ENCODE results near the gene DHX29. TPM values are rescaled to one million over a fixed set of nuclear protein-coding genes. Genes with fewer than 3 reads are reported as not detected.

The DHX29 gene
- total RNA-seq, 1 donor from 2014 or later, result 21.6 TPM

- DNase-seq (ENCODE audit: low read depth), result no peak
- Histone ChIP-seq H3K27me3 (ENCODE audit: control insufficient read depth, insufficient read depth, low read length) (no peaks in the 10 kb centered on the region), H3K4me3 (ENCODE audit: low read depth, low read length) (no peak overlapping the region), H3K36me3 (ENCODE audit: control insufficient read depth, insufficient read depth, low read length) (no peaks in the 10 kb centered on the region)
- peak; percentile 78 for TF ChIP-seq CTCF (IDR thresholded peaks at IDR 0.05; ENCODE audit: insufficient read depth, low read length, poor library complexity, severe bottlenecking)
Observed at GRCh38 chr5:55344392-55344992, 37.0 kb upstream of the DHX29 start.

GRCh38 chr5:55343609-55344008, 36.1 kb upstream of the DHX29 start:
- DNase-seq (ENCODE audit: low read depth), result no peak
- Histone ChIP-seq H3K36me3 (ENCODE audit: control insufficient read depth, insufficient read depth, low read length) (no peaks in the 10 kb centered on the region), H3K4me3 (ENCODE audit: low read depth, low read length) (no peak overlapping the region), H3K27me3 (ENCODE audit: control insufficient read depth, insufficient read depth, low read length) (no peaks in the 10 kb centered on the region)
- TF ChIP-seq CTCF (IDR thresholded peaks at IDR 0.05; ENCODE audit: insufficient read depth, low read length, poor library complexity, severe bottlenecking), result no peak

- H3K4me3 ChIP-seq (ENCODE audit: low read depth, low read length), result no peak overlapping the region
- no peaks in the 10 kb centered on the region for H3K36me3 ChIP-seq (ENCODE audit: control insufficient read depth, insufficient read depth, low read length)
- no peak for TF ChIP-seq CTCF (IDR thresholded peaks at IDR 0.05; ENCODE audit: insufficient read depth, low read length, poor library complexity, severe bottlenecking)
- DNase-seq (ENCODE audit: low read depth), result no peak
- H3K27me3 ChIP-seq (ENCODE audit: control insufficient read depth, insufficient read depth, low read length), result no peaks in the 10 kb centered on the region
Observed at GRCh38 chr5:55343107-55343506, 35.6 kb upstream of the DHX29 start.

- Histone ChIP-seq H3K36me3 (ENCODE audit: control insufficient read depth, insufficient read depth, low read length) (no peaks in the 10 kb centered on the region), H3K4me3 (ENCODE audit: low read depth, low read length) (no peak overlapping the region), H3K27me3 (ENCODE audit: control insufficient read depth, insufficient read depth, low read length) (no peaks in the 10 kb centered on the region)
- no peak for DNase-seq (ENCODE audit: low read depth)
- TF ChIP-seq CTCF (IDR thresholded peaks at IDR 0.05; ENCODE audit: insufficient read depth, low read length, poor library complexity, severe bottlenecking), result no peak
Observed at GRCh38 chr5:55338810-55339243, 31.3 kb upstream of the DHX29 start.

- no peaks in the 10 kb centered on the region for H3K27me3 ChIP-seq (ENCODE audit: control insufficient read depth, insufficient read depth, low read length)
- no peak for TF ChIP-seq CTCF (IDR thresholded peaks at IDR 0.05; ENCODE audit: insufficient read depth, low read length, poor library complexity, severe bottlenecking)
- no peak for DNase-seq (ENCODE audit: low read depth)
- no peaks in the 10 kb centered on the region for H3K36me3 ChIP-seq (ENCODE audit: control insufficient read depth, insufficient read depth, low read length)
- no peak overlapping the region for H3K4me3 ChIP-seq (ENCODE audit: low read depth, low read length)
Observed at GRCh38 chr5:55338092-55338613, 30.7 kb upstream of the DHX29 start.

GRCh38 chr5:55333811-55334210, 26.3 kb upstream of the DHX29 start:
- DNase-seq (ENCODE audit: low read depth), result no peak
- no peaks in the 10 kb centered on the region for H3K36me3 ChIP-seq (ENCODE audit: control insufficient read depth, insufficient read depth, low read length)
- no peak for TF ChIP-seq CTCF (IDR thresholded peaks at IDR 0.05; ENCODE audit: insufficient read depth, low read length, poor library complexity, severe bottlenecking)

More at GRCh38 chr5:55333811-55334210, 26.3 kb upstream of the DHX29 start:
- no peak overlapping the region for H3K4me3 ChIP-seq (ENCODE audit: low read depth, low read length)
- H3K27me3 ChIP-seq (ENCODE audit: control insufficient read depth, insufficient read depth, low read length), result no peaks in the 10 kb centered on the region
